Suprapubic skin (tissue), 4 donors: Measurements from ENCODE around the gene SLC16A11.

Experiments used
- EP300 ChIP-seq: sonication (generic); formaldehyde crosslinking; IDR thresholded peaks from one replicate; pipeline ENCODE4 v1.6.1; 2017; ENCODE audit warnings: antibody characterized with exemption
- POLR2A ChIP-seq, 2 donors: fragments of 450-650 bp; IDR thresholded peaks; one replicate each; pipeline ENCODE4 v1.6.1; 2017; ENCODE audit warnings: antibody characterized with exemption in 2 of 2, mild to moderate bottlenecking in 2 of 2, moderate library complexity in 2 of 2
- POLR2AphosphoS5 ChIP-seq, 3 donors: sonication (generic); formaldehyde crosslinking; IDR thresholded peaks; one replicate each; pipeline ENCODE4 v1.6.1; 2017; ENCODE audit warnings: antibody characterized with exemption in 3 of 3
- TF ChIP-seq, protein P1 (sequence below), 2 donors: fragments of 200-600 bp in 1 of 2; fragments of 450-650 bp in 1 of 2; sonication (generic) in 1 of 2; IDR thresholded peaks; one replicate each; pipeline ENCODE4 v1.5.1; 2016 to 2019; ENCODE audit warnings: antibody characterized with exemption in 2 of 2, mild to moderate bottlenecking in 1 of 2, moderate library complexity in 1 of 2

DNA sequence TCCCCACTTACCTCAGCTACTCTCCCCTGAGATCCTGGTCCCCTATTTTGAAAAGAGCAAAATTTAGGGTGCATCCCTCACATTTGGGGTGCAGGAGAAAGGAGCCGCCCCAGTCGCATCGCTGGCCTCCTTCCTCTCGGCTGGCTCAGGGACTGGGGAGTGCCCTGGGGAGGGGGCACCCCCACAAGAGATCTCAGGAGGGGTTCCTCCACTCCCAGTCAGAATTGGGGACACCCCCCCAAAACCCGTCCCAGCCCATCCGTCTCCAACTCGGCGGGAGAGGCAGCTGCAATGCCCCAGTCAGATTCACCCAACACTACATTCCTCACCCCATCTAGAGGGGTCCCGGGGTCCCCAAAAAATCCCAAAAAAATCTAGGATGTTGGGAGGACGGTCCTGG, 24.5 kb downstream of the SLC16A11 start:
- TF ChIP-seq, protein P1, sequence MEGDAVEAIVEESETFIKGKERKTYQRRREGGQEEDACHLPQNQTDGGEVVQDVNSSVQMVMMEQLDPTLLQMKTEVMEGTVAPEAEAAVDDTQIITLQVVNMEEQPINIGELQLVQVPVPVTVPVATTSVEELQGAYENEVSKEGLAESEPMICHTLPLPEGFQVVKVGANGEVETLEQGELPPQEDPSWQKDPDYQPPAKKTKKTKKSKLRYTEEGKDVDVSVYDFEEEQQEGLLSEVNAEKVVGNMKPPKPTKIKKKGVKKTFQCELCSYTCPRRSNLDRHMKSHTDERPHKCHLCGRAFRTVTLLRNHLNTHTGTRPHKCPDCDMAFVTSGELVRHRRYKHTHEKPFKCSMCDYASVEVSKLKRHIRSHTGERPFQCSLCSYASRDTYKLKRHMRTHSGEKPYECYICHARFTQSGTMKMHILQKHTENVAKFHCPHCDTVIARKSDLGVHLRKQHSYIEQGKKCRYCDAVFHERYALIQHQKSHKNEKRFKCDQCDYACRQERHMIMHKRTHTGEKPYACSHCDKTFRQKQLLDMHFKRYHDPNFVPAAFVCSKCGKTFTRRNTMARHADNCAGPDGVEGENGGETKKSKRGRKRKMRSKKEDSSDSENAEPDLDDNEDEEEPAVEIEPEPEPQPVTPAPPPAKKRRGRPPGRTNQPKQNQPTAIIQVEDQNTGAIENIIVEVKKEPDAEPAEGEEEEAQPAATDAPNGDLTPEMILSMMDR (IDR thresholded peaks at IDR 0.05), result no peak
- TF ChIP-seq POLR2AphosphoS5 (IDR thresholded peaks at IDR 0.05), result no peak
- no peak for TF ChIP-seq POLR2A (IDR thresholded peaks at IDR 0.05)
- TF ChIP-seq EP300, result no peak
